ENCODE data around the gene ZNF217.

DNA sequence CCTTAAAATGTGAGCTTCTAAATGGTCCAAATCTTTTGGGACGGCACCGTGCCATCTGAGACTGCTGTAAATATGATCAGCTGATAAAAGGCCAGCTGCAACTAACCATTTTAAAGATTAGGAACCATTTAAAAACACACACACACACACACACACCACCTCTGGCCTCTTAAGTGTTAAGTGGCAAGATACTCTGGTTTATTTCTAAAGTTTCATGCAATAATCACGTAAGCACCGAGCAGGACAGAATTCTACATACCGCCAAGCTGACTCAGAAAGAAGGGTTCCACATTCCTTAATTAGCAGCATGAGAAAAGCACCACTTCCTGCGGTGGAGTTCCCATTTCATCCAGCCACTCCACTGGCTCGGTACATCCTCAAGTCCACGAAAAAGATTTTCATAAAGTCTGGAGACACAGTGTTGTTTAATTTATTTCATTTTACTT lies 17.8 kb upstream of the ZNF217 start:
- TF ChIP-seq, protein P1, sequence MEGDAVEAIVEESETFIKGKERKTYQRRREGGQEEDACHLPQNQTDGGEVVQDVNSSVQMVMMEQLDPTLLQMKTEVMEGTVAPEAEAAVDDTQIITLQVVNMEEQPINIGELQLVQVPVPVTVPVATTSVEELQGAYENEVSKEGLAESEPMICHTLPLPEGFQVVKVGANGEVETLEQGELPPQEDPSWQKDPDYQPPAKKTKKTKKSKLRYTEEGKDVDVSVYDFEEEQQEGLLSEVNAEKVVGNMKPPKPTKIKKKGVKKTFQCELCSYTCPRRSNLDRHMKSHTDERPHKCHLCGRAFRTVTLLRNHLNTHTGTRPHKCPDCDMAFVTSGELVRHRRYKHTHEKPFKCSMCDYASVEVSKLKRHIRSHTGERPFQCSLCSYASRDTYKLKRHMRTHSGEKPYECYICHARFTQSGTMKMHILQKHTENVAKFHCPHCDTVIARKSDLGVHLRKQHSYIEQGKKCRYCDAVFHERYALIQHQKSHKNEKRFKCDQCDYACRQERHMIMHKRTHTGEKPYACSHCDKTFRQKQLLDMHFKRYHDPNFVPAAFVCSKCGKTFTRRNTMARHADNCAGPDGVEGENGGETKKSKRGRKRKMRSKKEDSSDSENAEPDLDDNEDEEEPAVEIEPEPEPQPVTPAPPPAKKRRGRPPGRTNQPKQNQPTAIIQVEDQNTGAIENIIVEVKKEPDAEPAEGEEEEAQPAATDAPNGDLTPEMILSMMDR (IDR thresholded peaks at IDR 0.05; ENCODE audit: low read depth, low read length) = no peak
- TF ChIP-seq EZH2phosphoT487 (IDR thresholded peaks at IDR 0.05; ENCODE audit: low read depth) = no peak

Data from OCI-LY3 (cell line).